HCT116 (cell line): ENCODE data around the gene HSF4. TPM values are rescaled to one million over a fixed set of nuclear protein-coding genes. Genes with fewer than 3 reads are reported as not detected.

Experiments
- ATAC-seq: fragments of 200-7000 bp; cut with Tn5 transposase; 2 replicates; pipeline ENCODE4 v1.9.1; 2020; ENCODE audit warnings: mild to moderate bottlenecking, moderate library complexity
- BruUV-seq: library from RNA; stranded (reverse); fragments of 400-500 nt; replicated peaks from 2 replicates; lab custom pipeline; 2021; lab: Mats Ljungman, UMichigan
- CTCF ChIA-PET: fragments of 300-600 bp; sonication (Branson Sonifier 250); formaldehyde crosslinking; loops from one replicate; lab custom pipeline; 2021; ENCODE audit warnings: antibody characterized with exemption; lab: Charles Lee
- POLR2A ChIA-PET: fragments of 300-600, 350-600 bp; sonication (Branson Sonifier 250); formaldehyde crosslinking; loops from one replicate; lab custom pipeline; 2021; ENCODE audit warnings: antibody characterized with exemption; lab: Charles Lee
- RAD21 ChIA-PET, 2 experiments: fragments of 300-600 bp; sonication (Branson Sonifier 250); formaldehyde crosslinking; loops; one replicate each; lab custom pipeline; 2023; ENCODE audit warnings: low total read pairs in 2 of 2; ENCODE audit not compliant: uncharacterized antibody in 2 of 2, unreplicated experiment in 2 of 2, low non-redundant PET in 1 of 2; lab: Charles Lee
- DNase-seq: peaks from one replicate; pipeline ENCODE4 v3.0.0-alpha.2; 2010; ENCODE audit warnings: low read depth, low spot score
- H2AFZ ChIP-seq: fragments of 200-600 bp; shearing (Covaris generic), sonication (generic); 2 replicates; pipeline ENCODE4 v1.6.1; 2017; ENCODE audit warnings: low read depth, mixed run types, mixed read lengths, antibody characterized with exemption, low read length; ENCODE audit not compliant: poor library complexity, severe bottlenecking
- H3K27ac ChIP-seq: 2 replicates; pipeline ENCODE4 v1.5.1; 2012; ENCODE audit warnings: low read depth, low read length
- H3K27me3 ChIP-seq: fragments of 200-600 bp; sonication (generic); 2 replicates; pipeline ENCODE4 v1.6.1; 2016; ENCODE audit warnings: mixed run types, low read length, mixed read lengths; ENCODE audit not compliant: insufficient read depth
- H3K36me3 ChIP-seq, 2 experiments: fragments of 200-500 bp in 1 of 2; fragments of 200-600 bp in 1 of 2; sonication (Bioruptor generic) in 1 of 2; sonication (generic) in 1 of 2; 2 replicates each; pipeline versions ENCODE4 v1.5.1 to v1.6.1; 2014 to 2016; ENCODE audit warnings: low read length in 2 of 2, inconsistent platforms in 1 of 2, mixed read lengths in 1 of 2, mixed run types in 1 of 2; ENCODE audit not compliant: insufficient read depth in 2 of 2, control insufficient read depth in 1 of 2
- H3K4me1 ChIP-seq, 2 experiments: fragments of 200-600 bp in 1 of 2; sonication (generic) in 1 of 2; 2 replicates each; pipeline versions ENCODE4 v1.5.1 to v1.6.1; 2012 to 2017; ENCODE audit warnings: low read length in 2 of 2, inconsistent platforms in 1 of 2, mild to moderate bottlenecking in 1 of 2, mixed read lengths in 1 of 2, mixed run types in 1 of 2, moderate library complexity in 1 of 2; ENCODE audit not compliant: insufficient read depth in 2 of 2, control insufficient read depth in 1 of 2
- H3K4me2 ChIP-seq: fragments of 200-600 bp; sonication (generic); 2 replicates; pipeline ENCODE4 v1.6.1; 2017; ENCODE audit warnings: mixed run types, low read length, mixed read lengths
- H3K4me3 ChIP-seq, 2 experiments: fragments of 200-600 bp in 1 of 2; sonication (generic) in 1 of 2; replicated peaks in 1 of 2; 2 replicates each; pipeline ENCODE4 v1.5.1; 2011 to 2016; ENCODE audit warnings: low read length in 2 of 2, control low read depth in 1 of 2, low read depth in 1 of 2, mild to moderate bottlenecking in 1 of 2, mixed read lengths in 1 of 2, mixed run types in 1 of 2
- H3K79me2 ChIP-seq: fragments of 200-600 bp; sonication (generic); 2 replicates; pipeline ENCODE4 v1.6.1; 2017; ENCODE audit warnings: mild to moderate bottlenecking, mixed run types, low read length, moderate library complexity, mixed read lengths; ENCODE audit not compliant: insufficient read depth
- H3K9ac ChIP-seq: fragments of 200-600 bp; sonication (generic); 2 replicates; pipeline ENCODE4 v1.6.1; 2016; ENCODE audit warnings: low read length, mixed read lengths
- H3K9me2 ChIP-seq: fragments of 200-600 bp; sonication (generic), shearing (Covaris generic); 2 replicates; pipeline ENCODE4 v1.6.1; 2017; ENCODE audit warnings: mixed run types, mild to moderate bottlenecking, moderate library complexity; ENCODE audit not compliant: insufficient read depth
- H3K9me3 ChIP-seq, 2 experiments: fragments of 200-500 bp in 1 of 2; fragments of 200-600 bp in 1 of 2; sonication (Bioruptor generic) in 1 of 2; sonication (generic) in 1 of 2; 2 replicates each; pipeline ENCODE4 v1.6.1; 2014 to 2017; ENCODE audit warnings: low read length in 2 of 2, mixed read lengths in 2 of 2, inconsistent platforms in 1 of 2, low read depth in 1 of 2, mild to moderate bottlenecking in 1 of 2, mixed run types in 1 of 2, moderate library complexity in 1 of 2; ENCODE audit not compliant: control insufficient read depth in 1 of 2, insufficient read depth in 1 of 2
- H4K20me1 ChIP-seq: fragments of 200-600 bp; sonication (generic), shearing (Covaris generic); 2 replicates; pipeline ENCODE4 v1.6.1; 2017; ENCODE audit warnings: mixed run types, mild to moderate bottlenecking, moderate library complexity; ENCODE audit not compliant: insufficient read depth
- FOSL1 ChIP-seq: IDR thresholded peaks from 2 replicates; pipeline ENCODE4 v1.6.1; 2012; ENCODE audit warnings: low read depth
- YY1 ChIP-seq: IDR thresholded peaks from 2 replicates; pipeline ENCODE4 v1.6.1; 2011; ENCODE audit warnings: low read length, low read depth, moderate library complexity, mild to moderate bottlenecking; ENCODE audit not compliant: insufficient replicate concordance; ENCODE audit errors: extremely low read depth
- ZFX ChIP-seq: fragments of 450-650 bp; IDR thresholded peaks from 2 replicates; pipeline ENCODE4 v1.6.1; 2017
- intact Hi-C: fragments of 100-400 bp; cut with micrococcal nuclease; formaldehyde crosslinking; loops from 2 replicates; pipeline ENCODE4 v1.10.0; 2022
- total RNA-seq: library from RNA; stranded (reverse); gene quantifications from one replicate; pipeline ENCODE4 v1.2.1, GENCODE V29; 2021; ENCODE audit not compliant: unreplicated experiment
- TF ChIP-seq, protein P1 (sequence below): IDR thresholded peaks from 2 replicates; pipeline ENCODE4 v1.6.1; 2012; ENCODE audit warnings: low read depth

Gene HSF4
- total RNA-seq, 1 experiment from 2014 or later = 46.6 TPM

DNA sequence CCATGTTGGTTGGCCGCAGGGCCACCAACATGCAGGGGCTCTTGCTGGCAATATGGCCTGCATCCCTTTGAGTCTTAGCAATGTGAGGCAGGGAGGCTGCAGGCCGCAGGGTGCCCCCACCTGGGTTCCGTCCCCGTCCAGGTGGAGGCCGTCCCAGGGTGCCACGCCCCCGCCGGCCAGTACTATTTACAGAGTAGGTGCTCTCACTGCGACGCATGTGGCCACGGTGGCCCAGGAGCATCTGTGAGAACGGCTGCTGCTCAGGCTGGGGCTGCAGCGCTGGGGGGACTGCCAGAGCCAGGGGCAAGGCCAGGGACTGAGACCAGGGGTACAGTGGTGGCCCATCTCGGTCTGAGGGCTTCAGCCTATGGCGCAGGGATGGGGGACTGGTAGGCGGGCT is 15.6 kb downstream of the HSF4 start (continued):
- TF ChIP-seq, protein P1, sequence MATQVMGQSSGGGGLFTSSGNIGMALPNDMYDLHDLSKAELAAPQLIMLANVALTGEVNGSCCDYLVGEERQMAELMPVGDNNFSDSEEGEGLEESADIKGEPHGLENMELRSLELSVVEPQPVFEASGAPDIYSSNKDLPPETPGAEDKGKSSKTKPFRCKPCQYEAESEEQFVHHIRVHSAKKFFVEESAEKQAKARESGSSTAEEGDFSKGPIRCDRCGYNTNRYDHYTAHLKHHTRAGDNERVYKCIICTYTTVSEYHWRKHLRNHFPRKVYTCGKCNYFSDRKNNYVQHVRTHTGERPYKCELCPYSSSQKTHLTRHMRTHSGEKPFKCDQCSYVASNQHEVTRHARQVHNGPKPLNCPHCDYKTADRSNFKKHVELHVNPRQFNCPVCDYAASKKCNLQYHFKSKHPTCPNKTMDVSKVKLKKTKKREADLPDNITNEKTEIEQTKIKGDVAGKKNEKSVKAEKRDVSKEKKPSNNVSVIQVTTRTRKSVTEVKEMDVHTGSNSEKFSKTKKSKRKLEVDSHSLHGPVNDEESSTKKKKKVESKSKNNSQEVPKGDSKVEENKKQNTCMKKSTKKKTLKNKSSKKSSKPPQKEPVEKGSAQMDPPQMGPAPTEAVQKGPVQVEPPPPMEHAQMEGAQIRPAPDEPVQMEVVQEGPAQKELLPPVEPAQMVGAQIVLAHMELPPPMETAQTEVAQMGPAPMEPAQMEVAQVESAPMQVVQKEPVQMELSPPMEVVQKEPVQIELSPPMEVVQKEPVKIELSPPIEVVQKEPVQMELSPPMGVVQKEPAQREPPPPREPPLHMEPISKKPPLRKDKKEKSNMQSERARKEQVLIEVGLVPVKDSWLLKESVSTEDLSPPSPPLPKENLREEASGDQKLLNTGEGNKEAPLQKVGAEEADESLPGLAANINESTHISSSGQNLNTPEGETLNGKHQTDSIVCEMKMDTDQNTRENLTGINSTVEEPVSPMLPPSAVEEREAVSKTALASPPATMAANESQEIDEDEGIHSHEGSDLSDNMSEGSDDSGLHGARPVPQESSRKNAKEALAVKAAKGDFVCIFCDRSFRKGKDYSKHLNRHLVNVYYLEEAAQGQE = no peak
- TF ChIP-seq ZFX (no peak), YY1 (no peak)

DNA sequence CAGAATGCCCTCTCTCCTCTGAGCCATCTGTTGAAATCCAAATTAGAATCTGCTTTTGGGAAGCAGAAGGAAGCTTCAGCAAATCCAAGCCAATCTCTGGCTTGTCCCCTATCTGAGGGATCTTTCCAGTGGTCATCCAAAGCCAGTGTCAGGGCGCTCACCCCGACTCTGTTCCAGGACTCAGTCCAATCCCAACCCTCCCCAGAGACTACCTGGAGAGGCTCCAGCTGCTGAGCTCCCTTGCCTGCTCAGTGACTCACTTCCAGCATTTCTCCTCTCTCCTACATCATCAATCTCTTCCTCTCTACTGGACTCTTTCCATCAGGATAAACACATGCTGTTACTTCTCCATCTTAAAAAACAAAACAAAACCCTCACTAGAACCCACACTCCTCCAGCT is 16.8 kb downstream of the HSF4 start:
- no peaks in the 10 kb centered on the region for H3K36me3 ChIP-seq
- no peak overlapping the region for H3K4me3 ChIP-seq
- no TSS peak for BruUV-seq
- no peak overlapping the region for H3K27ac ChIP-seq
- ATAC-seq = no peak
- no peak overlapping the region; the same call in 1 of the 2 replicates for H3K4me2 ChIP-seq
- no peak overlapping the region for H3K9ac ChIP-seq
- H4K20me1 ChIP-seq = no peaks in the 10 kb centered on the region
- ChIA-PET CTCF (interaction anchor here (0.7 kb wide), 1 partner anchor 155 kb away, joined by 3 read pairs; no protein-coding TSS in a partner anchor), RAD21 (no interaction called here), POLR2A (no interaction called here)
- no peaks in the 10 kb centered on the region for H3K9me2 ChIP-seq
- peaks cover 33 to 71% of the 10 kb centered on the region in 2 experiments for H3K4me1 ChIP-seq
- H3K9me3 ChIP-seq = no peaks in the 10 kb centered on the region
- intact Hi-C loops = no loop called here
- no peaks in the 10 kb centered on the region for H3K27me3 ChIP-seq
- no peak for TF ChIP-seq FOSL1
- DNase-seq = no peak
- peaks cover 11% of the 10 kb centered on the region for H3K79me2 ChIP-seq
- H2AFZ ChIP-seq = no peak overlapping the region
